SK-N-SH (cell line): ENCODE data around the gene TMEM223. TPM values are rescaled to one million over a fixed set of nuclear protein-coding genes. Genes with fewer than 3 reads are reported as not detected.

Source experiments
- CTCF ChIA-PET: fragments of 300-600, 350-600 bp; formaldehyde crosslinking; extraction: SDS; loops from one replicate; lab custom pipeline; 2021; lab: Yijun Ruan, JAX
- POLR2A ChIA-PET: fragments of 350-600 bp; sonication (Branson Sonifier 250); formaldehyde crosslinking; extraction: SDS; loops from one replicate; lab custom pipeline; 2020; ENCODE audit warnings: antibody characterized with exemption, inconsistent platforms; lab: Yijun Ruan, JAX
- DNase-seq: peaks from one replicate; pipeline ENCODE4 v3.0.0; 2012
- H2AFZ ChIP-seq: fragments of 200-600 bp; sonication (generic); 2 replicates; pipeline ENCODE4 v1.8.1; 2016; ENCODE audit warnings: antibody characterized with exemption, mild to moderate bottlenecking, low read depth
- H3F3A ChIP-seq: fragments of 200-600 bp; sonication (generic); replicated peaks from 2 replicates; pipeline ENCODE3; 2016; ENCODE audit warnings: antibody characterized with exemption, mild to moderate bottlenecking; ENCODE audit not compliant: insufficient read depth
- H3K27ac ChIP-seq, 2 experiments: fragments of 200-500 bp in 1 of 2; fragments of 200-600 bp in 1 of 2; sonication (Bioruptor generic) in 1 of 2; sonication (generic), shearing (Covaris generic) in 1 of 2; 2 replicates each; pipeline versions ENCODE4 v1.5.1 to v1.6.1; 2014 to 2016; ENCODE audit warnings: low read depth in 2 of 2, inconsistent platforms in 1 of 2, low read length in 1 of 2, mild to moderate bottlenecking in 1 of 2, mixed read lengths in 1 of 2
- H3K27me3 ChIP-seq: fragments of 200-600 bp; sonication (generic), shearing (Covaris generic); 2 replicates; pipeline ENCODE4 v1.6.1; 2016; ENCODE audit warnings: mixed run types; ENCODE audit not compliant: insufficient read depth
- H3K36me3 ChIP-seq, 2 experiments: fragments of 200-500 bp in 1 of 2; fragments of 200-600 bp in 1 of 2; sonication (Bioruptor generic) in 1 of 2; sonication (generic) in 1 of 2; replicated peaks in 1 of 2; 2 replicates each; pipeline versions ENCODE3 to v1.5.1; 2014 to 2016; ENCODE audit warnings: low read length in 1 of 2, mild to moderate bottlenecking in 1 of 2; ENCODE audit not compliant: insufficient read depth in 2 of 2, control insufficient read depth in 1 of 2
- H3K4me1 ChIP-seq, 2 experiments: fragments of 200-500 bp in 1 of 2; fragments of 200-600 bp in 1 of 2; sonication (Bioruptor generic) in 1 of 2; sonication (generic), shearing (Covaris generic) in 1 of 2; 2 replicates each; pipeline versions ENCODE4 v1.5.1 to v1.6.1; 2014 to 2016; ENCODE audit warnings: low read depth in 1 of 2, low read length in 1 of 2, mixed run types in 1 of 2; ENCODE audit not compliant: insufficient read depth in 2 of 2, control insufficient read depth in 1 of 2
- H3K4me2 ChIP-seq: fragments of 200-600 bp; sonication (generic), shearing (Covaris generic); 2 replicates; pipeline ENCODE4 v1.6.1; 2017; ENCODE audit warnings: mixed run types
- H3K4me3 ChIP-seq, 2 experiments: fragments of 200-500 bp in 1 of 2; fragments of 200-600 bp in 1 of 2; sonication (Bioruptor generic) in 1 of 2; sonication (generic), shearing (Covaris generic) in 1 of 2; 2 replicates each; pipeline versions ENCODE4 v1.5.1 to v1.8.1; 2014 to 2016; ENCODE audit warnings: low read depth in 2 of 2, inconsistent platforms in 1 of 2, low read length in 1 of 2, mild to moderate bottlenecking in 1 of 2, mixed read lengths in 1 of 2, moderate library complexity in 1 of 2
- H3K79me2 ChIP-seq: fragments of 200-600 bp; sonication (generic); 2 replicates; pipeline ENCODE4 v1.8.1; 2017; ENCODE audit warnings: mild to moderate bottlenecking; ENCODE audit not compliant: insufficient read depth
- H3K9ac ChIP-seq: fragments of 200-600 bp; sonication (generic); 2 replicates; pipeline ENCODE4 v1.6.1; 2017; ENCODE audit warnings: mixed run types
- H3K9me2 ChIP-seq: fragments of 200-600 bp; sonication (generic); 2 replicates; pipeline ENCODE4 v1.6.1; 2017; ENCODE audit warnings: mixed run types
- H3K9me3 ChIP-seq: fragments of 200-600 bp; sonication (generic); 2 replicates; pipeline ENCODE4 v1.6.1; 2017; ENCODE audit warnings: mixed run types, mild to moderate bottlenecking, moderate library complexity
- H4K20me1 ChIP-seq: fragments of 200-600 bp; sonication (generic); 2 replicates; pipeline ENCODE4 v1.6.1; 2017; ENCODE audit warnings: mild to moderate bottlenecking, mixed run types; ENCODE audit not compliant: insufficient read depth
- CHD2 ChIP-seq: fragments of 150-350 bp; IDR thresholded peaks from 2 replicates; pipeline ENCODE4 v1.6.1; 2018; ENCODE audit warnings: low read length; ENCODE audit not compliant: partially characterized antibody
- ELF1 ChIP-seq: IDR thresholded peaks from 2 replicates; pipeline ENCODE4 v1.4.0; 2012
- EP300 ChIP-seq, 2 experiments: IDR thresholded peaks; 2 replicates each; pipeline versions ENCODE4 v1.4.0 to v1.6.1; 2012; ENCODE audit warnings: borderline replicate concordance in 1 of 2, low read depth in 1 of 2, low read length in 1 of 2
- FOSL2 ChIP-seq: IDR thresholded peaks from 2 replicates; pipeline ENCODE4 v1.4.0; 2012; ENCODE audit warnings: low read depth, mild to moderate bottlenecking, moderate library complexity, borderline replicate concordance
- FOXJ3 ChIP-seq: sonication (generic); formaldehyde crosslinking; IDR thresholded peaks from 2 replicates; pipeline ENCODE4 v1.5.1; 2020; ENCODE audit warnings: mild to moderate bottlenecking, missing genetic modification reagents
- GABPA ChIP-seq: IDR thresholded peaks from 2 replicates; pipeline ENCODE4 v1.4.0; 2012; ENCODE audit warnings: low read depth, mild to moderate bottlenecking
- JUND ChIP-seq: IDR thresholded peaks from 2 replicates; pipeline ENCODE4 v1.4.0; 2012
- MEF2A ChIP-seq: IDR thresholded peaks from 2 replicates; pipeline ENCODE4 v1.4.0; 2012; ENCODE audit warnings: low read depth, borderline replicate concordance
- MXI1 ChIP-seq: IDR thresholded peaks from 2 replicates; pipeline ENCODE4 v1.6.1; 2012; ENCODE audit warnings: mild to moderate bottlenecking, low read depth, low read length, improper control_type of control experiment
- NRF1 ChIP-seq: IDR thresholded peaks from 2 replicates; pipeline ENCODE4 v1.6.1; 2012; ENCODE audit warnings: low read depth, mild to moderate bottlenecking, low read length
- POLR2AphosphoS5 ChIP-seq: IDR thresholded peaks from 2 replicates; pipeline ENCODE4 v1.6.1; 2012; ENCODE audit warnings: low read depth, low read length
- RAD21 ChIP-seq: IDR thresholded peaks from 2 replicates; pipeline ENCODE4 v1.6.1; 2012; ENCODE audit warnings: mild to moderate bottlenecking, low read length
- RFX5 ChIP-seq: IDR thresholded peaks from 2 replicates; pipeline ENCODE4 v1.6.1; 2012; ENCODE audit warnings: mild to moderate bottlenecking, improper control_type of control experiment, low read length
- RXRA ChIP-seq: IDR thresholded peaks from 2 replicates; pipeline ENCODE4 v1.4.0; 2012; ENCODE audit warnings: low read depth, mild to moderate bottlenecking, borderline replicate concordance
- SMC3 ChIP-seq: IDR thresholded peaks from 2 replicates; pipeline ENCODE4 v1.6.1; 2012; ENCODE audit warnings: low read depth, low read length, improper control_type of control experiment
- TAF1 ChIP-seq: IDR thresholded peaks from 2 replicates; pipeline ENCODE4 v1.6.1; 2012; ENCODE audit warnings: low read depth, mild to moderate bottlenecking, low read length, moderate library complexity, borderline replicate concordance
- TCF12 ChIP-seq: IDR thresholded peaks from 2 replicates; pipeline ENCODE4 v1.4.0; 2012
- TEAD4 ChIP-seq: IDR thresholded peaks from 2 replicates; pipeline ENCODE4 v1.4.0; 2012; ENCODE audit warnings: mild to moderate bottlenecking, borderline replicate concordance; ENCODE audit not compliant: insufficient read depth
- YY1 ChIP-seq: IDR thresholded peaks from 2 replicates; pipeline ENCODE4 v1.4.0; 2012; ENCODE audit warnings: low read depth, mild to moderate bottlenecking
- WGBS: methylation state at CpG from one replicate; pipeline ENCODE4 v1.1.6; 2017; ENCODE audit warnings: low lambda C conversion rate; 5-methylcytosine and 5-hydroxymethylcytosine counted together
- polyA plus RNA-seq, 3 experiments: library from polyadenylated mRNA; depleted of rRNA; stranded (reverse); fragments of >200 nt; gene quantifications; 2 replicates each; pipeline ENCODE4 v1.2.3, GENCODE V29; 2012
- TF ChIP-seq, protein P1 (sequence below): IDR thresholded peaks from 2 replicates; pipeline ENCODE4 v1.4.0; 2012; ENCODE audit warnings: low read depth
- TF ChIP-seq, protein P2 (sequence below): fragments of 150-350 bp; IDR thresholded peaks from 2 replicates; pipeline ENCODE4 v1.6.1; 2017; ENCODE audit warnings: antibody characterized with exemption, low read length, low read depth, borderline replicate concordance
- TF ChIP-seq, protein P3 (sequence below): IDR thresholded peaks from 2 replicates; pipeline ENCODE4 v1.4.0; 2012; ENCODE audit warnings: low read depth, borderline replicate concordance
- TF ChIP-seq, protein P4 (sequence below): IDR thresholded peaks from 2 replicates; pipeline ENCODE4; 2012
- TF ChIP-seq, protein P5 (sequence below): IDR thresholded peaks from 2 replicates; pipeline ENCODE4 v1.6.1; 2012; ENCODE audit warnings: mild to moderate bottlenecking, low read depth, low read length, moderate library complexity
- TF ChIP-seq, protein P6 (sequence below): fragments of 150-350 bp; IDR thresholded peaks from 2 replicates; pipeline ENCODE4 v1.6.1; 2016; ENCODE audit warnings: mild to moderate bottlenecking, low read depth, low read length

The TMEM223 gene
- polyA plus RNA-seq, 1 of the 3 experiments (the other 2 are of a cell fraction), result 30.4 TPM

DNA sequence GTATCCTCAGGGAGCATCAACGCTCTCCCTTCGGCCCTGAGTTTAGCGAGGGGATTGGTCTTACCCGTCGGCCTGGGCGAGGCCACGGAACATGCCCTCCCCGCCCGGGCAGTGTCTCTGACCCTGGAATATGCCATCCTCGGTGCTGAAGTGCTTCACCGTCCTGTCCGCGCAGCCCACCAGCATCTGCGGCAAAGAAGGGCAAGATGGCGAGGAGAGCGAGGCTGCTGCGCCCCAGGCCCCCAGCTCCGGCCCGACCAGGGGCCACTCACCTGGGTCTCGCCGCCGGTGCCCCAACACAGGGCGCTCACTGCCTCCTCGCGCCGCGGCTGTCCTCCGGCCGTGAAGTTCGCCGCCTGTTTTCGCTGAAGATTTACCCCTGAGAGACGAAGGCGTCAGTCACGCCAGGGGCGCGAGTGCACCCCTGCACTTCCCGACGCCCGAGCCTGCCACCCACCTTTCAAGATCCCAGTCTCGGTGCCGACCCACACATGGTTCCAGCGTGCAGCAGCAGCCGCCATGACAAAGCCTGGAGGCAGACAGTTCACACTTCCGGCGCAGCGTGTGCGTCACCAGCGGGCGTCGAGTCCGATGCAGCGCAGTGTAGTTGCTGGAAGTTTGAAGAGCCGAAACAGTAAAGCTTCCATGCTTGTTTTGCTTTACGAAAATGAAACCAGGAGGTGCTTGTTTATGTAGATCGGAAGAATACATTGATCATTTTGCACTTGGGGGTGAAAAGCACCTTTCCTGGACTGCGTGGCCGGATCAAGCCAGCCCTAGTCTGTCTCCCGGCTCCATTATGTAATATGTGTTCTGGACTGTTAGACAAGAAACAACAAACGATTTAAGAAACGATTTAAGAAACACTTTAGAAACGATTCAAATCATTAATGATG, 47.5 kb upstream of the TMEM223 start, which contains the start of gene WDR74:
Gene WDR74, minus strand, starts transcription at position 541 of the 896 bp plus-strand sequence. Its CDS starts 20 bp downstream, at position 521.
- peak within 1 kb of the TSS; percentile 84 for H3K4me2 ChIP-seq
- H3K36me3 ChIP-seq, result peaks cover 22 to 23% of the 10 kb centered on the region in 2 experiments
- no peaks in the 10 kb centered on the region for H3K27me3 ChIP-seq
- H3K79me2 ChIP-seq, result peaks cover 44% of the 10 kb centered on the region
- H3K9me2 ChIP-seq, result no peaks in the 10 kb centered on the region
- peak; percentile 86 for DNase-seq
- no peaks in the 10 kb centered on the region for H4K20me1 ChIP-seq
- H3K9ac ChIP-seq, result peak within 1 kb of the TSS; percentile 82
- H3K4me3 ChIP-seq, result peak within 1 kb of the TSS; percentile 81 to 97
- no peaks in the 10 kb centered on the region for H3K9me3 ChIP-seq
- peak within 1 kb of the TSS; percentile 93 to 94 for H3K27ac ChIP-seq
- H3F3A ChIP-seq, result peaks cover 24% of the 10 kb centered on the region
- WGBS, result under 1% methylated on average over 40 of the region's 62 CpGs
- peaks cover 13 to 15% of the 10 kb centered on the region in 2 experiments; a peak in 2 of 4 replicates for H3K4me1 ChIP-seq
- CTCF ChIA-PET, result interaction anchor here (0.6 to 3.0 kb wide), 5 partner anchors 14 to 71 kb away, joined by 3 to 18 read pairs (median 3); partner anchors contain the start of gene TMEM179B
- peak within 1 kb of the TSS; percentile 65 for H2AFZ ChIP-seq
- POLR2A ChIA-PET, result interaction anchor here (0.6 to 3.3 kb wide), 9 partner anchors 12 to 248 kb away, joined by 3 to 146 read pairs (median 13); partner anchors contain the start of genes C11orf98, CSKMT, SLC3A2 and TAF6L
- TF ChIP-seq POLR2AphosphoS5, result peak; percentile 90
- TF ChIP-seq, protein P1, sequence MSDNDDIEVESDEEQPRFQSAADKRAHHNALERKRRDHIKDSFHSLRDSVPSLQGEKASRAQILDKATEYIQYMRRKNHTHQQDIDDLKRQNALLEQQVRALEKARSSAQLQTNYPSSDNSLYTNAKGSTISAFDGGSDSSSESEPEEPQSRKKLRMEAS, result peak; percentile 100
- TF ChIP-seq GABPA, result peak; percentile 87
- peak in 1 of 2 experiments; percentile 33; a peak in 1 of 4 replicates for TF ChIP-seq EP300 (IDR thresholded peaks at IDR 0.05; ENCODE audit: borderline replicate concordance in 1 of 2, low read depth in 1 of 2, low read length in 1 of 2)
- TF ChIP-seq RFX5, result no peak
- no peak; the same call in 1 of the 2 replicates for TF ChIP-seq JUND
- TF ChIP-seq, protein P2, sequence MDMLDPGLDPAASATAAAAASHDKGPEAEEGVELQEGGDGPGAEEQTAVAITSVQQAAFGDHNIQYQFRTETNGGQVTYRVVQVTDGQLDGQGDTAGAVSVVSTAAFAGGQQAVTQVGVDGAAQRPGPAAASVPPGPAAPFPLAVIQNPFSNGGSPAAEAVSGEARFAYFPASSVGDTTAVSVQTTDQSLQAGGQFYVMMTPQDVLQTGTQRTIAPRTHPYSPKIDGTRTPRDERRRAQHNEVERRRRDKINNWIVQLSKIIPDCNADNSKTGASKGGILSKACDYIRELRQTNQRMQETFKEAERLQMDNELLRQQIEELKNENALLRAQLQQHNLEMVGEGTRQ, result no peak
- TF ChIP-seq RXRA, result no peak
- no peak for TF ChIP-seq SMC3
- TF ChIP-seq, protein P3, sequence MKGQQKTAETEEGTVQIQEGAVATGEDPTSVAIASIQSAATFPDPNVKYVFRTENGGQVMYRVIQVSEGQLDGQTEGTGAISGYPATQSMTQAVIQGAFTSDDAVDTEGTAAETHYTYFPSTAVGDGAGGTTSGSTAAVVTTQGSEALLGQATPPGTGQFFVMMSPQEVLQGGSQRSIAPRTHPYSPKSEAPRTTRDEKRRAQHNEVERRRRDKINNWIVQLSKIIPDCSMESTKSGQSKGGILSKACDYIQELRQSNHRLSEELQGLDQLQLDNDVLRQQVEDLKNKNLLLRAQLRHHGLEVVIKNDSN, result no peak
- no peak for TF ChIP-seq FOSL2
- no peak for TF ChIP-seq RAD21
- peak; percentile 69 for TF ChIP-seq CHD2
- TF ChIP-seq TCF12, result peak; percentile 84
- TF ChIP-seq MEF2A, result no peak
- TF ChIP-seq NRF1, result no peak
- TF ChIP-seq, protein P4, sequence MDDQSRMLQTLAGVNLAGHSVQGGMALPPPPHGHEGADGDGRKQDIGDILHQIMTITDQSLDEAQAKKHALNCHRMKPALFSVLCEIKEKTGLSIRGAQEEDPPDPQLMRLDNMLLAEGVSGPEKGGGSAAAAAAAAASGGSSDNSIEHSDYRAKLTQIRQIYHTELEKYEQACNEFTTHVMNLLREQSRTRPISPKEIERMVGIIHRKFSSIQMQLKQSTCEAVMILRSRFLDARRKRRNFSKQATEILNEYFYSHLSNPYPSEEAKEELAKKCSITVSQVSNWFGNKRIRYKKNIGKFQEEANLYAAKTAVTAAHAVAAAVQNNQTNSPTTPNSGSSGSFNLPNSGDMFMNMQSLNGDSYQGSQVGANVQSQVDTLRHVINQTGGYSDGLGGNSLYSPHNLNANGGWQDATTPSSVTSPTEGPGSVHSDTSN, result no peak
- TF ChIP-seq ELF1, result peak; percentile 96
- peak; percentile 97 for TF ChIP-seq TAF1
- TF ChIP-seq YY1, result peak; percentile 96
- TF ChIP-seq, protein P5, sequence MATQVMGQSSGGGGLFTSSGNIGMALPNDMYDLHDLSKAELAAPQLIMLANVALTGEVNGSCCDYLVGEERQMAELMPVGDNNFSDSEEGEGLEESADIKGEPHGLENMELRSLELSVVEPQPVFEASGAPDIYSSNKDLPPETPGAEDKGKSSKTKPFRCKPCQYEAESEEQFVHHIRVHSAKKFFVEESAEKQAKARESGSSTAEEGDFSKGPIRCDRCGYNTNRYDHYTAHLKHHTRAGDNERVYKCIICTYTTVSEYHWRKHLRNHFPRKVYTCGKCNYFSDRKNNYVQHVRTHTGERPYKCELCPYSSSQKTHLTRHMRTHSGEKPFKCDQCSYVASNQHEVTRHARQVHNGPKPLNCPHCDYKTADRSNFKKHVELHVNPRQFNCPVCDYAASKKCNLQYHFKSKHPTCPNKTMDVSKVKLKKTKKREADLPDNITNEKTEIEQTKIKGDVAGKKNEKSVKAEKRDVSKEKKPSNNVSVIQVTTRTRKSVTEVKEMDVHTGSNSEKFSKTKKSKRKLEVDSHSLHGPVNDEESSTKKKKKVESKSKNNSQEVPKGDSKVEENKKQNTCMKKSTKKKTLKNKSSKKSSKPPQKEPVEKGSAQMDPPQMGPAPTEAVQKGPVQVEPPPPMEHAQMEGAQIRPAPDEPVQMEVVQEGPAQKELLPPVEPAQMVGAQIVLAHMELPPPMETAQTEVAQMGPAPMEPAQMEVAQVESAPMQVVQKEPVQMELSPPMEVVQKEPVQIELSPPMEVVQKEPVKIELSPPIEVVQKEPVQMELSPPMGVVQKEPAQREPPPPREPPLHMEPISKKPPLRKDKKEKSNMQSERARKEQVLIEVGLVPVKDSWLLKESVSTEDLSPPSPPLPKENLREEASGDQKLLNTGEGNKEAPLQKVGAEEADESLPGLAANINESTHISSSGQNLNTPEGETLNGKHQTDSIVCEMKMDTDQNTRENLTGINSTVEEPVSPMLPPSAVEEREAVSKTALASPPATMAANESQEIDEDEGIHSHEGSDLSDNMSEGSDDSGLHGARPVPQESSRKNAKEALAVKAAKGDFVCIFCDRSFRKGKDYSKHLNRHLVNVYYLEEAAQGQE, result peak; percentile 71
- no peak for TF ChIP-seq FOXJ3 (CRISPR knock-in tag)
- TF ChIP-seq, protein P6, sequence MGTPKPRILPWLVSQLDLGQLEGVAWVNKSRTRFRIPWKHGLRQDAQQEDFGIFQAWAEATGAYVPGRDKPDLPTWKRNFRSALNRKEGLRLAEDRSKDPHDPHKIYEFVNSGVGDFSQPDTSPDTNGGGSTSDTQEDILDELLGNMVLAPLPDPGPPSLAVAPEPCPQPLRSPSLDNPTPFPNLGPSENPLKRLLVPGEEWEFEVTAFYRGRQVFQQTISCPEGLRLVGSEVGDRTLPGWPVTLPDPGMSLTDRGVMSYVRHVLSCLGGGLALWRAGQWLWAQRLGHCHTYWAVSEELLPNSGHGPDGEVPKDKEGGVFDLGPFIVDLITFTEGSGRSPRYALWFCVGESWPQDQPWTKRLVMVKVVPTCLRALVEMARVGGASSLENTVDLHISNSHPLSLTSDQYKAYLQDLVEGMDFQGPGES, result no peak
- TF ChIP-seq TEAD4, result no peak
- peak; percentile 100 for TF ChIP-seq MXI1
